Activated naive CD4-positive, alpha-beta T cell treated with anti-CD3 and anti-CD28 coated beads, Interleukin-2, amount 50 U/mL, for 24 hours (primary cell): Measurements from ENCODE around the gene DYSF.

ENCODE experiments used
- H3K27ac Mint-ChIP-seq: one replicate; pipeline ENCODE4 v1.8.0; 2021; ENCODE audit warnings: mild to moderate bottlenecking, mixed read lengths
- H3K27me3 Mint-ChIP-seq: one replicate; pipeline ENCODE4 v1.8.0; 2021; ENCODE audit warnings: mixed read lengths
- H3K36me3 Mint-ChIP-seq: one replicate; pipeline ENCODE4 v1.8.0; 2021; ENCODE audit warnings: mixed read lengths
- H3K4me1 Mint-ChIP-seq: one replicate; pipeline ENCODE4 v1.8.0; 2021; ENCODE audit warnings: mixed read lengths
- H3K4me3 Mint-ChIP-seq: one replicate; pipeline ENCODE4 v1.8.0; 2021; ENCODE audit warnings: mild to moderate bottlenecking, mixed read lengths
- H3K9me3 Mint-ChIP-seq: one replicate; pipeline ENCODE4 v1.8.0; 2021; ENCODE audit warnings: mixed read lengths

Gene DYSF

DNA sequence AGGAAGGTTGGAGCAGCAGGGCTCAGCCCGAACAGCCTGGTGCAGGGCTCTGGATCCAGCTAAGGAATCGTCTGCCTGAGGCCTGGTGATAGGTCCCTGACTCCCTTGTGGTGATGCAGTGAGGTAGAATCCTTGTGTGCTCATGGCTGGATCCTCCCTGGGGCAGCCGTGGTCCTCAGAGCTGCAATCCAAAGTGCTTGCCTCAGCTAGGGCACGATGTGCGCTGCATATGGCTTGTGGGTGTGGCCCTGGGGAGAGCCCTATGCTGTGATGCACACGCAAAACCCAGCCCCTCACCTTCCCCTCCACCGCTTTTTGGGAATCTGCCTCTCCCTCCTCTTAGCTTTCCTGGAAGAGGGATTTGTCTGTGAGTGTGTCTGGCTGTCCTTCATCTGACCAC lies 142.2 kb downstream of the DYSF start:
- no peak overlapping the region for H3K27ac Mint-ChIP-seq
- H3K36me3 Mint-ChIP-seq, result no peaks in the 10 kb centered on the region
- no peaks in the 10 kb centered on the region for H3K4me1 Mint-ChIP-seq
- H3K9me3 Mint-ChIP-seq, result no peaks in the 10 kb centered on the region
- H3K27me3 Mint-ChIP-seq, result peaks cover 1% of the 10 kb centered on the region
- no peak overlapping the region for H3K4me3 Mint-ChIP-seq

DNA sequence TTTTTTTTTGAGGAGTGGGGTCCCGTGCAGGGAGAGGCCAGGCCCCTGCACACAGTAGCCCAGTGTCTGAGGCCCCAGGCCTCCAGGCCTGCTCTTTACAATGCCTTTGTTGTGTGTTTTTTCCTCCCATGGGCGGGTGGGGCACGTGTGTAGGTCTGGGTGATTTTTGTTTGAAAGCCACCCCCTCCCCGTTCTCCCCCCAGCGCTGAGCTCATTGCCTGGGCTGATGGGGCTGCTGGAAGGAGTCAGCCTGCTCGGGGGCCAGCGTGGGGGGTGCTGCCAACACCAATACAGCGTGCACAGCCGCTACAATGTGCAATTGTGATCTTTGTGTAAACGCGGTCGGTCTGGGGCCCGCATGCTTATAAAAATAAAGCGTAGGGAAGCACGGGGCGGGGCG lies 142.7 kb downstream of the DYSF start:
- H3K4me3 Mint-ChIP-seq, result no peak overlapping the region
- H3K4me1 Mint-ChIP-seq, result no peaks in the 10 kb centered on the region
- peaks cover 1% of the 10 kb centered on the region for H3K27me3 Mint-ChIP-seq
- H3K9me3 Mint-ChIP-seq, result no peaks in the 10 kb centered on the region
- H3K27ac Mint-ChIP-seq, result no peak overlapping the region
- H3K36me3 Mint-ChIP-seq, result no peaks in the 10 kb centered on the region

DNA sequence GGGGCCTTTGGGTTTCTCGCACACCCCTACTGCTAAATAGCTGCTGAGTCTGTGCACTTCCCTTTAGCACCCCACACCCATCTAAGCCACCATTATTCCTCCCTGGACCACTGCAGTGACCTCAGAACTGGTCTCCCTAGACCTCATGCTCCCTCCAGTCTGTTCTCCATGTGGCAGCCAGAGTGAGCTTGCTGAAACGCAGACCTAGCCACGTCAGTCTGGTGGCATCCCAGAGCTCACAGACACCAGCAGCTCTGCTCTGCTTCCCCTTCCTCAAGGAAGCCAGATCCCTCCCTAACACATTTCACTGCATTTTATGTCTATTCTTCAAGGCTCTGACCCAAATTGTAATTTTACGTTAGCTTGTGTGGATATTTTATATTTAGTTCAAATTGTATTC lies 144.4 kb downstream of the DYSF start:
- H3K27me3 Mint-ChIP-seq, result peaks cover 1% of the 10 kb centered on the region
- H3K9me3 Mint-ChIP-seq, result no peaks in the 10 kb centered on the region
- no peaks in the 10 kb centered on the region for H3K36me3 Mint-ChIP-seq
- no peaks in the 10 kb centered on the region for H3K4me1 Mint-ChIP-seq
- H3K27ac Mint-ChIP-seq, result no peak overlapping the region
- no peak overlapping the region for H3K4me3 Mint-ChIP-seq

DNA sequence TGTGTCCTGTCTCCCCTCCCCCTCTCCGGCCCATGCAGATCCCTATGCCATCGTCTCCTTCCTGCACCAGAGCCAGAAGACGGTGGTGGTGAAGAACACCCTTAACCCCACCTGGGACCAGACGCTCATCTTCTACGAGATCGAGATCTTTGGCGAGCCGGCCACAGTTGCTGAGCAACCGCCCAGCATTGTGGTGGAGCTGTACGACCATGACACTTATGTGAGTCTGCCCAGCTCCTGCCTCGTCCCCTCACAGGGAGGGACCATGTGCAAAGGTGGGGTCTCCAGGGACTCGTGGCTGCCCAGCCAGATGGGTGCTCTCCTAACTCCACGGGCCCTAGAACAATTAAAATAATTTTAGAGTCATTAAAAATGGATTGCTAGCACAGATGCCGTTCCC lies 145.2 kb downstream of the DYSF start:
- no peak overlapping the region for H3K4me3 Mint-ChIP-seq
- no peak overlapping the region for H3K27ac Mint-ChIP-seq
- H3K27me3 Mint-ChIP-seq, result peaks cover 6% of the 10 kb centered on the region
- H3K9me3 Mint-ChIP-seq, result no peaks in the 10 kb centered on the region
- H3K36me3 Mint-ChIP-seq, result no peaks in the 10 kb centered on the region
- H3K4me1 Mint-ChIP-seq, result no peaks in the 10 kb centered on the region

- Mint-ChIP-seq H3K4me3 (no peak overlapping the region), H3K27me3 (peaks cover 6% of the 10 kb centered on the region), H3K9me3 (no peaks in the 10 kb centered on the region), H3K4me1 (no peaks in the 10 kb centered on the region), H3K27ac (no peak overlapping the region), H3K36me3 (no peaks in the 10 kb centered on the region)
These were observed 145.7 kb downstream of the DYSF start for GRCh38 chr2:71599038-71599437.

GRCh38 chr2:71599646-71600236 lies 146.4 kb downstream of the DYSF start:
- no peak overlapping the region for H3K4me3 Mint-ChIP-seq
- no peaks in the 10 kb centered on the region for H3K36me3 Mint-ChIP-seq
- H3K9me3 Mint-ChIP-seq, result no peaks in the 10 kb centered on the region
- H3K27ac Mint-ChIP-seq, result no peak overlapping the region
- H3K4me1 Mint-ChIP-seq, result peaks cover 4% of the 10 kb centered on the region
- peaks cover 8% of the 10 kb centered on the region for H3K27me3 Mint-ChIP-seq

- no peaks in the 10 kb centered on the region for H3K9me3 Mint-ChIP-seq
- no peak overlapping the region for H3K27ac Mint-ChIP-seq
- H3K36me3 Mint-ChIP-seq, result no peaks in the 10 kb centered on the region
- H3K27me3 Mint-ChIP-seq, result peaks cover 12% of the 10 kb centered on the region
- peaks cover 9% of the 10 kb centered on the region for H3K4me1 Mint-ChIP-seq
- H3K4me3 Mint-ChIP-seq, result no peak overlapping the region
These were observed 147.2 kb downstream of the DYSF start for GRCh38 chr2:71600555-71600954.

DNA sequence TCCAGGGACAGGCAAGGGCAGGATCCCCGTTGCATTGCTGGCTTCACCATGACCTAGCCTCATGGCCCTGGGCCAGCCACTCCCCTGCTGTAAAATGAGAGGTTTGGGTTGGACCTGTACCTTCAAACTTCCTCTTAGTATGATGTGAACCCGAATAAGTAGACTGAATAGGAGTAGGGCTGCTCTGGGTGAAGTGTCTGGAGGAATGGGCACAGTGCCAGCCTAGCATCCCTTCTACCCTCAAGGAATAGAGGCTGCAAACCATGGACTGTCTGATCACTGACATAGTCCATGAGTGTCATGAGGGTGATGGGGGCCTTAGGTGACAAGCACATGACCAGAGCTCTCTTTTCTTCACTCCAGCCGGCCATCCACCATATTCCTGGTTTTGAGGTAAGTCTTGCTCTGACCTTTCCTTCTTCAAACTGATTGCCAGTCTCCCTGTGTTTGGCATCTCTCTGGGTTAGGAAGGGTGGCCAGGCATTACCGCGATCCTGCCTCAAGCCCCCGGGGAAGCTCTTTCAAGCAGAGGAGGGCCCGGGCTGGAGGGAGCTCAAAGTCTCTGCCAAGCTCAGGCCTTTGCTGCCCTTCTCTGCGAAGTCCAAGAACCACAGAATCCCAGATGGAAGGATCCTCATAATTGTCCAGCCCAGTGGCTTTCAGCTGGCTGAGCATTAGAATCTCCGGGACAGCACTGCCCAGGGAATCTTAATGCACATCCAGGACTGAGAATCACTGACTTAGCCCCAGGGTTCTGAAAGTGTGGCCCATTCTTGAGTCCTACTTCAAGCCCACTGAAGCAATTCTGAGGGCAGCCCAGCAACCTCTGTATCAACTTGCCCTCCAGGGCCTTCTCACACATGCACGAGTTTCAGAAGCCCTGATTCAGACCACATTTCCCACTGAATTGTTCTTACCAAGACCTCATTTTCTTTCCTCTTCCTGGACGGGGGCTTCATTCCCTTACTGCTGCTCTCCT lies 148.1 kb downstream of the DYSF start:
- no peaks in the 10 kb centered on the region for H3K9me3 Mint-ChIP-seq
- no peak overlapping the region for H3K27ac Mint-ChIP-seq
- peaks cover 9% of the 10 kb centered on the region for H3K4me1 Mint-ChIP-seq
- peaks cover 12% of the 10 kb centered on the region for H3K27me3 Mint-ChIP-seq
- no peaks in the 10 kb centered on the region for H3K36me3 Mint-ChIP-seq
- H3K4me3 Mint-ChIP-seq, result no peak overlapping the region

DNA sequence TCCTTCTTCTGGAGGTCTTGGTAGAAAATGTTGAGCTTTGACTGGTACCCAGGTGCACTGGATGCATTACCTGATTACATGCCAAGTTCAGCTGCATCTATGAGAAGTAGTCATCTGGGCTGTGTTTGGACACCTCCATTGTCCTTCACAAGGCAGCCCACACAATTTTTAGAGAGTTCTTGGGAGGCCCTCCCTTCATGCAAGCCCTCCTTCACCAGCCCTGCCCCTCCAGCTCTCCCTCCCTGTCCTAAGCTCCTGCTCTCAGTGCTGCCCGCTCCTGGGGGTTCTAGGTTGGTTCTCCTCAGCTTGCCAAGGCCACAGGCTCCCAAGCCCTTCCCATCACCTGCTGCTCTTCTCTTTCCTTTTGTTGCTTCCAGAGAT lies 148.7 kb downstream of the DYSF start:
- Mint-ChIP-seq H3K36me3 (no peaks in the 10 kb centered on the region), H3K27ac (no peak overlapping the region), H3K4me1 (peaks cover 9% of the 10 kb centered on the region), H3K4me3 (no peak overlapping the region), H3K27me3 (peaks cover 12% of the 10 kb centered on the region), H3K9me3 (no peaks in the 10 kb centered on the region)

DNA sequence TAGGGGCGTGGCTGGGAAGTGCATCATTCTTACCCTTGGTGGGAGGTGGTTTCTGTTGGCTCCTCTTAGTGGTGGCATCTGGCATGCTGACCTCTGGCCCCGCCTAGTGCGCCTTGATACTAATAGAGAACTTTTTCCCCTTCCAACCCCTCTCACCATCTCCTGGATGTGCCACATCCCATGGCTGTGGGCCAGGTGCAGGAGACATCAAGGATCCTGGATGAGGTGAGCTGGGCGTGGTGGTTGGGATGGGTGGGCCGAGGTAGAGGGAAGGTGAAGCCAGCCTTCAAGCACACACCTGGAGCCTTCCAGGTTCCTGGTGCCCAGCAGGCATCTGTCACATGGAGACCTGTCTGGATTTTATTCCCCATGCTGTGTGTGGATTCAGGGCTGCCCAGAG lies 149.2 kb downstream of the DYSF start:
- no peaks in the 10 kb centered on the region for H3K9me3 Mint-ChIP-seq
- H3K4me1 Mint-ChIP-seq, result peaks cover 9% of the 10 kb centered on the region
- no peak overlapping the region for H3K4me3 Mint-ChIP-seq
- H3K27me3 Mint-ChIP-seq, result peaks cover 12% of the 10 kb centered on the region
- H3K36me3 Mint-ChIP-seq, result no peaks in the 10 kb centered on the region
- no peak overlapping the region for H3K27ac Mint-ChIP-seq

- Mint-ChIP-seq H3K36me3 (no peaks in the 10 kb centered on the region), H3K9me3 (no peaks in the 10 kb centered on the region), H3K4me1 (peaks cover 9% of the 10 kb centered on the region), H3K27ac (no peak overlapping the region), H3K4me3 (no peak overlapping the region), H3K27me3 (peaks cover 12% of the 10 kb centered on the region)
These were observed 150.0 kb downstream of the DYSF start for GRCh38 chr2:71603311-71603811.

GRCh38 chr2:71603851-71604725 lies 150.7 kb downstream of the DYSF start:
- Mint-ChIP-seq H3K36me3 (no peaks in the 10 kb centered on the region), H3K27ac (no peak overlapping the region), H3K27me3 (peaks cover 12% of the 10 kb centered on the region), H3K4me1 (peaks cover 9% of the 10 kb centered on the region), H3K4me3 (no peak overlapping the region), H3K9me3 (no peaks in the 10 kb centered on the region)

- Mint-ChIP-seq H3K9me3 (no peaks in the 10 kb centered on the region), H3K4me1 (peaks cover 9% of the 10 kb centered on the region), H3K27me3 (peaks cover 10% of the 10 kb centered on the region), H3K27ac (no peak overlapping the region), H3K4me3 (no peak overlapping the region), H3K36me3 (no peaks in the 10 kb centered on the region)
These were observed 151.4 kb downstream of the DYSF start for GRCh38 chr2:71604726-71605120.

GRCh38 chr2:71605173-71605641 lies 151.8 kb downstream of the DYSF start:
- Mint-ChIP-seq H3K4me1 (peaks cover 9% of the 10 kb centered on the region), H3K36me3 (no peaks in the 10 kb centered on the region), H3K27ac (no peak overlapping the region)

DNA sequence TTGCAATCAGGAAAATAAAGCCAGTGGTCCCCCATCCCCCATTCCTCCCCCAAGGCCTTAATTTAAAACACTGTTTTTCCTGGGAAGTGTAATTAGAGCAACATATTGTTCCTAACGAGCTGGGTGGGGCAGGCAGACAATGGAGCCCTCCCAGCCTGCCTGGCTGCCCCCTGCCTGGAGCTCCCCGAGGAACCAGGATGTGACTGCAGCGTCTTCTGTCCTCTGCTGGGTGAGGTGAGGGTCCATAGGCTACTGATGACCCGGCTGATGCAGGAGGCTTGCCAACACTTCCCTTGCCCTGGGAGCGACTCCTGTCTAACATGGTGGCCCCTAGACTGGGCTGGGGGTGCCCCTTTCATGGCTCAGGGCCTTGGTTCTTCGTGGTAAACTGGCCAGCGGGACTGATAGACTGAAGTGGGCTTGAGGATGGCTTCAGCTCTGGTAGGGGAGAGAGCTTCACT lies 152.4 kb downstream of the DYSF start:
- Mint-ChIP-seq H3K4me3 (no peak overlapping the region), H3K27ac (no peak overlapping the region), H3K27me3 (peaks cover 10% of the 10 kb centered on the region), H3K36me3 (no peaks in the 10 kb centered on the region), H3K4me1 (peaks cover 9% of the 10 kb centered on the region), H3K9me3 (no peaks in the 10 kb centered on the region)

More at GRCh38 chr2:71605173-71605641, 151.8 kb downstream of the DYSF start:
- Mint-ChIP-seq H3K4me3 (no peak overlapping the region), H3K27me3 (peaks cover 10% of the 10 kb centered on the region), H3K9me3 (no peaks in the 10 kb centered on the region)
